VCaP (cell line): ENCODE results near the gene CEP135.

Source experiments
- H3K27ac ChIP-seq: fragments of 450-650 bp; 2 replicates; pipeline ENCODE4 v1.5.1; 2017
- TF ChIP-seq, protein P1 (sequence below): fragments of 450-650 bp; conservative IDR thresholded peaks from 2 replicates; pipeline ENCODE4 v1.5.1; 2017; ENCODE audit warnings: mild to moderate bottlenecking, moderate library complexity

CEP135 gene

GRCh38 chr4:56055027-56055977, 106.6 kb downstream of the CEP135 start:
- TF ChIP-seq, protein P1, sequence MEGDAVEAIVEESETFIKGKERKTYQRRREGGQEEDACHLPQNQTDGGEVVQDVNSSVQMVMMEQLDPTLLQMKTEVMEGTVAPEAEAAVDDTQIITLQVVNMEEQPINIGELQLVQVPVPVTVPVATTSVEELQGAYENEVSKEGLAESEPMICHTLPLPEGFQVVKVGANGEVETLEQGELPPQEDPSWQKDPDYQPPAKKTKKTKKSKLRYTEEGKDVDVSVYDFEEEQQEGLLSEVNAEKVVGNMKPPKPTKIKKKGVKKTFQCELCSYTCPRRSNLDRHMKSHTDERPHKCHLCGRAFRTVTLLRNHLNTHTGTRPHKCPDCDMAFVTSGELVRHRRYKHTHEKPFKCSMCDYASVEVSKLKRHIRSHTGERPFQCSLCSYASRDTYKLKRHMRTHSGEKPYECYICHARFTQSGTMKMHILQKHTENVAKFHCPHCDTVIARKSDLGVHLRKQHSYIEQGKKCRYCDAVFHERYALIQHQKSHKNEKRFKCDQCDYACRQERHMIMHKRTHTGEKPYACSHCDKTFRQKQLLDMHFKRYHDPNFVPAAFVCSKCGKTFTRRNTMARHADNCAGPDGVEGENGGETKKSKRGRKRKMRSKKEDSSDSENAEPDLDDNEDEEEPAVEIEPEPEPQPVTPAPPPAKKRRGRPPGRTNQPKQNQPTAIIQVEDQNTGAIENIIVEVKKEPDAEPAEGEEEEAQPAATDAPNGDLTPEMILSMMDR, result no peak
- H3K27ac ChIP-seq, result no peak overlapping the region

DNA sequence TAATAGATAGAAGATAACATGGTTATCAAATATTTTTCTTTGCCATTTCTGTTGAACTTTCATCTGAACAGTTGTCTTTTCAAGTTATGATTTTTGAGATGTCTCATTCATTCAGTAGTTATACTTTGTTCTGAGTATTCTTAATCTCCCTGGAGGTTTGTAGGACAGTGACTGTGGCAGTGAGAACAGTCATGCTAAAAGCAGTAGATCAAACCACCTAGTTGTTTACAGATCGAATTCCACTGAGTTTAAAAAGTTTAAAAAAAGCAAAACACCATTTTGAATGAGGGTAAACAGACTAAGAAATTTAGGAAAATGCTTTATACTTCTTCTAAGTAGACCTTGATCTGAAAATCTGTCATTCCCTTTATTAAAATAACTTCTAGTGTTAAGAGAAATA, 107.2 kb downstream of the CEP135 start:
- TF ChIP-seq, protein P1, result no peak
- no peak overlapping the region for H3K27ac ChIP-seq

GRCh38 chr4:56058555-56058954, 109.8 kb downstream of the CEP135 start:
- no peak overlapping the region for H3K27ac ChIP-seq
- TF ChIP-seq, protein P1, result no peak

- TF ChIP-seq, protein P1, result no peak
- no peak overlapping the region for H3K27ac ChIP-seq
Measured at GRCh38 chr4:56060036-56060435, 111.3 kb downstream of the CEP135 start.

- TF ChIP-seq, protein P1, result no peak
- H3K27ac ChIP-seq, result no peak overlapping the region
Measured at GRCh38 chr4:56062106-56062505, 113.4 kb downstream of the CEP135 start.

GRCh38 chr4:56062526-56063145, 113.9 kb downstream of the CEP135 start:
- TF ChIP-seq, protein P1, result no peak

DNA sequence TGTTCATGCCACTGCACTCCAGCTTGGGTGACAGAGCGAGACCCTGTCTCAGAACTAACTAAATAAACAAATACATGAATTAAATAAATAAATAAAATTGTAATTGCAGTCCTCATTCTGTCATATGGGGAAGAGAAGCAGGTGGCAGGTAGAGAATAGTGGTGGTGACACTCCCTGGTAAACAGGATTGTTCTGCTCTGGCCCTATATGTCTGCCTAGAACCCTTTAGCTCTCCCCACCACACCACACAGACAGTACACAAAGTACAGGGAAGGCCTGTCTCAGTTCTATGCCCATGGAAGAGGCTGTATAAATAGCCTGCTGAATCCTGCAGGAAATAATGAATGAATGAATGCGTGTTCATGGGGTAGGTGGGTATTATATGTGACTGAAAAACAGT, 117.7 kb downstream of the CEP135 start:
- TF ChIP-seq, protein P1, result no peak
- H3K27ac ChIP-seq, result no peak overlapping the region

More at GRCh38 chr4:56062526-56063145, 113.9 kb downstream of the CEP135 start:
- H3K27ac ChIP-seq, result no peak overlapping the region
